Suprapubic skin (tissue), 4 donors: ENCODE results near the gene GGCT. TPM values are rescaled to one million over a fixed set of nuclear protein-coding genes. Genes with fewer than 3 reads are reported as not detected.

Experiments used
- DNase-seq, 2 donors: peaks; one replicate each; pipeline ENCODE4 v3.0.0-alpha.2; 2019; ENCODE audit warnings: low spot score in 2 of 2
- H3K27ac ChIP-seq: fragments of 200-600 bp; sonication (generic); one replicate; pipeline ENCODE4 v1.5.1; 2019
- H3K27me3 ChIP-seq: fragments of 200-600 bp; sonication (generic); one replicate; pipeline ENCODE4 v1.5.1; 2019
- H3K36me3 ChIP-seq: fragments of 200-600 bp; sonication (generic); one replicate; pipeline ENCODE4 v1.5.1; 2019
- H3K4me1 ChIP-seq: fragments of 200-600 bp; sonication (generic); one replicate; pipeline ENCODE4 v1.5.1; 2019
- H3K4me3 ChIP-seq: fragments of 200-600 bp; sonication (generic); one replicate; pipeline ENCODE4 v1.5.1; 2019; ENCODE audit warnings: mild to moderate bottlenecking
- H3K9me3 ChIP-seq: fragments of 200-600 bp; sonication (generic); one replicate; pipeline ENCODE4 v1.5.1; 2019
- CTCF ChIP-seq, 2 donors: fragments of 200-600 bp in 1 of 2; fragments of 450-650 bp in 1 of 2; sonication (generic) in 1 of 2; IDR thresholded peaks; one replicate each; pipeline ENCODE4 v1.5.1; 2016 to 2019; ENCODE audit warnings: antibody characterized with exemption in 2 of 2, mild to moderate bottlenecking in 1 of 2, moderate library complexity in 1 of 2
- EP300 ChIP-seq: sonication (generic); formaldehyde crosslinking; IDR thresholded peaks from one replicate; pipeline ENCODE4 v1.6.1; 2017; ENCODE audit warnings: antibody characterized with exemption
- POLR2A ChIP-seq, 2 donors: fragments of 450-650 bp; IDR thresholded peaks; one replicate each; pipeline ENCODE4 v1.6.1; 2017; ENCODE audit warnings: antibody characterized with exemption in 2 of 2, mild to moderate bottlenecking in 2 of 2, moderate library complexity in 2 of 2
- POLR2AphosphoS5 ChIP-seq, 3 donors: sonication (generic); formaldehyde crosslinking; IDR thresholded peaks; one replicate each; pipeline ENCODE4 v1.6.1; 2017; ENCODE audit warnings: antibody characterized with exemption in 3 of 3
- WGBS: methylation state at CpG from one replicate; pipeline ENCODE4 v1.1.5; 2018; 5-methylcytosine and 5-hydroxymethylcytosine counted together
- total RNA-seq, 4 donors: library from RNA; depleted of rRNA; stranded (reverse); fragments of >200 nt; gene quantifications; one replicate each; pipeline ENCODE4 v1.1.0, GENCODE V29; 2016

The GGCT gene
- total RNA-seq, 4 donors from 2014 or later, result 13.7 to 76.1 (median 54.1) TPM

GRCh38 chr7:30448461-30449189 lies 56.0 kb downstream of the GGCT start:
- DNase-seq, result peak in 1 of 2 donors; percentile 42
- no peaks in the 10 kb centered on the region for H3K4me1 ChIP-seq
- no peaks in the 10 kb centered on the region for H3K9me3 ChIP-seq
- 94% methylated on average over 5 of the region's 10 CpGs for WGBS
- peaks cover 70% of the 10 kb centered on the region for H3K36me3 ChIP-seq
- no peaks in the 10 kb centered on the region for H3K27me3 ChIP-seq
- H3K4me3 ChIP-seq, result no peak overlapping the region
- no peak overlapping the region for H3K27ac ChIP-seq
- TF ChIP-seq EP300 (no peak), CTCF (IDR thresholded peaks at IDR 0.05) (no peak), POLR2A (IDR thresholded peaks at IDR 0.05) (no peak), POLR2AphosphoS5 (IDR thresholded peaks at IDR 0.05) (no peak)

GRCh38 chr7:30447466-30447865 lies 57.2 kb downstream of the GGCT start:
- Histone ChIP-seq H3K4me3 (no peak overlapping the region), H3K9me3 (no peaks in the 10 kb centered on the region), H3K36me3 (peaks cover 58% of the 10 kb centered on the region), H3K27ac (no peak overlapping the region), H3K27me3 (no peaks in the 10 kb centered on the region), H3K4me1 (no peaks in the 10 kb centered on the region)
- TF ChIP-seq CTCF (IDR thresholded peaks at IDR 0.05), result no peak
- no peak for TF ChIP-seq POLR2A (IDR thresholded peaks at IDR 0.05)
- no peak for TF ChIP-seq POLR2AphosphoS5 (IDR thresholded peaks at IDR 0.05)
- DNase-seq, result peak in 1 of 2 donors; percentile 30
- WGBS, result 90% methylated on average over 8 of the region's 8 CpGs

Other genes with a start within 250 kb of the GGCT start
- gene ZNRF2, start 220.2 kb downstream of the GGCT start, total RNA-seq, result 10 to 100 TPM; 23.8 to 39.3 (median 34.6) TPM
- 10 to 100 TPM in 2 of 4 donors, 1 to 10 TPM in 2; 9.2 to 22.8 (median 13.4) TPM for gene NOD1, start 26.0 kb downstream of the GGCT start, total RNA-seq
- gene GARS1, start 90.0 kb upstream of the GGCT start, total RNA-seq, result 100 to 1,000 TPM in 2 of 4 donors, 10 to 100 TPM in 2; 72.5 to 116 (median 97.6) TPM
- under 1 TPM in 1 of 4 donors, not detected in 3; 0.55 TPM for gene CRHR2, start 177.6 kb upstream of the GGCT start, total RNA-seq
- 1 to 10 TPM; 1.3 to 9.7 (median 4.2) TPM for gene INMT, start 247.3 kb upstream of the GGCT start, total RNA-seq